HG03175 (cell line): ENCODE results near the gene PDE4D.
"Not testable (repeated sequence)": the region's sequence is repeated elsewhere in the genome, so short reads cannot be mapped to it uniquely, and the experiment has no call there.

Source experiments
- ATAC-seq: cut with Tn5 transposase; IDR thresholded peaks from one replicate; pipeline ENCODE4 v1.9.1; 2021; ENCODE audit warnings: mild to moderate bottlenecking, moderate library complexity; ENCODE audit not compliant: unreplicated experiment

PDE4D gene

GRCh38 chr5:59587489-59588337, 305.8 kb downstream of the PDE4D start:
- ATAC-seq: no peak

GRCh38 chr5:59586841-59587240, 306.7 kb downstream of the PDE4D start:
- ATAC-seq: no peak

- no peak for ATAC-seq
These were observed 308.4 kb downstream of the PDE4D start for GRCh38 chr5:59584858-59585846.

DNA sequence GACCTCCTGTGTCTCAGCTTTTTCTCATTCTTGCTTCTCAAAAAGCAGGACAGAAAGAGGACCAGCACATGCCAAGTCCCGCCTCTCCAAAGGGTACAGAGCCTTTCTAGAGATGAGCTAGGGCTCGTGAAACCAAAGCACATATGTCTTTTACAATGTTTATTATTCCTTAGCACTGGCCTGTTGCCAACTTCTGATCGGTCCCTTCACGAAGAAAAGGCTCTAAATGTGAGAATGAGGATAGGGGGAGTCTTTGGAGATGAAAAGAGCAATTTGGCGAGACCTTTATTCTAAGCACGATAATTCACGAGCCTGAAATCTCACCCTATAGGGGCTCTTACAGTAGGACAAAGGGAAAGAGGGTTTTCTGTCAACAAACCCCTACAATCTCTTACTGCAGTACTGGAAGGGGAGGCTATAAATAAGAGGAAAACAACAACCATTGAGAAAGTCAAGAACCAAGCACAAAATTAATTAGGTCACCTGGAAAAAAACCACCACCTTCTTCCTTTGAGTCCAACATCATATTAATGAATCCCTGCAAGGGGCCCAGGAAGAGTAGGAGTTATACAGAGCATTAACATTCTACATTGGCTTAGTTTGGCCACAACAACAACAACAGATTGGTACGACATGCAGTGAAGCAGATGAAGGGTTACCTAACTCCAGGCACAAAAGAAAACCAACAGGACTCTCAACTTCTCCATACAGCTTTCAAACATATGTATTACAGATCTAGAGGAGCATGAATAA, 309.5 kb downstream of the PDE4D start:
- ATAC-seq: no peak

DNA sequence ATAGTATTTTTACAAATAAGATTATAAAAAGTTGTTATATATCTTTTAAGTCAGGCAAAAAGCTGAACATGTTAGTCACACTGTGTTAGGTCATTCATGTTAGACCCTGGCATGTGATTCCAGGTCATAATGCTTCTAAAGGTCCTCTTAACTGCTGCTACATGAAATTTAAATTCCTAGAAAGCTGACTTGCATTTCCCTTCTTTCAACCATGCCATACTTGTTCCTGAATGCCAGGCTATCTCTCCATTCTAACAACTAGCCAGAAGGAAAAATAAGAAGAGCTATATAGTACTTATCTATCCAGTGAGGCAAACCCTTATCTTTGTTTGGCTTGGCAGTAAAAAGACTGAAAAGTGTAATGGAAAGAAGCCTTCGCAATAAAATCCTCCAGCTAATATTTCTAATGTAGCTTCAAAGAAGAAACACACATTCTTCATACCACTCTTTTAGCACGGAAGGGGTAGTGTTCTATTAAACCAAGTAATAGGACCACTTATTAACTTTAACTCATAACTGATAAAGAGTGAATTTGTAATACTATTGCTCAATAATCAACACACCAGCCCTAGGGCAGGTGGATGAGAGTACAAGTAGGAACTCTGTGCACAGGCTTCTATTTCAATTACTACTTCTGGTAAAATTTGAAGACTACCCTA, 310.2 kb downstream of the PDE4D start:
- no peak for ATAC-seq

GRCh38 chr5:59582746-59583145, 310.8 kb downstream of the PDE4D start:
- no peak for ATAC-seq

- no peak for ATAC-seq
These were observed 313.7 kb downstream of the PDE4D start for GRCh38 chr5:59579824-59580167.

DNA sequence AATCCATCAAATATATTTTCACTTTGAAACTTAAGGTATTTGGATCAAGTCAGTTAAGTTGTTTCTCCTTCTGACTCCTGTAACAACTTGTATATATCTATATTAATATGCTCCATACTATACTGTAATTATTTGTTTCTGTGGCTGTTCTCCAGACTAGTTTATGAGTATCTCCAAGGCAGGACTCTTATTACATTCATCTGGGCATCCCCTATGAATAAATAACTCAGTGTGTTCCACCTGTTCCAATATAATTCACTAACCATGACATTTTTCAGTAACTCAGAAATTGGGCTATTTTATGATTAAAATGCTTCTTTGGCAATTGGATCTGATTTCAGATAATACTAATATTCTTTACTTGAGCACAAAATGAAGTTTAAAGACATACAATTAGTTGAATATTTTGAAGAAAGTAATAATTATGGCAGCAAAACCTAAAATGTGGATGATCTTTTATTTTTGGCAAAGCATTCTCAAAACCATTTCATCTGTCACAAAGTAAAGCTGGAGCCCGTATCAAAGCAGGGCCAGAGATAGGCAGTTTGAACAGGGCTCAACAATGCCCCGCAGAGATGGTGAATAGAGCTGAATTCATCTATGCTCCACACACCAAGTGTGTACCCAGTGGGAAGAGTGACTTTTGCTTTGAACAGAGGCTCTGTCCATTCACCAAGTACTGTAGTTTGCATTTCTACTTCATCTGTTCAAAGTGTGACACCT, 314.3 kb downstream of the PDE4D start:
- ATAC-seq: no peak

DNA sequence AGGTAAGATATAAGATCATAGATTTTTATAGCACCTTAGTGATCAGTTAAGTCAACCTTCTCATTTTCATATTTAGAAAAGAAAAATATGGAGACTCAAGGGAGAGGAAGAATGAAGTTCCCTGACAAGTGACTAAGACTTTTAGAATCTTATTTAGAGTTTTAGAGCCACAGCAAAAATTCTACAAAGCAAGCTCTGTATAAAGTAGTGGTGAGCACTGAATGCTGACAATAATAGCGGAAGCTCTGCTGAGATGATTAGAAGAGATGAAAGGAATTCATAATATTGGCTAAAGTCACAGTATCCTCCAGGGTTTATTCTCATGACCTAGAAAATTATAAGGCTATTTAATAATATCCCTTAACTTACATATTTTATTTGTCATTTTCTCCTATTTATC, 316.0 kb downstream of the PDE4D start:
- ATAC-seq: no peak

DNA sequence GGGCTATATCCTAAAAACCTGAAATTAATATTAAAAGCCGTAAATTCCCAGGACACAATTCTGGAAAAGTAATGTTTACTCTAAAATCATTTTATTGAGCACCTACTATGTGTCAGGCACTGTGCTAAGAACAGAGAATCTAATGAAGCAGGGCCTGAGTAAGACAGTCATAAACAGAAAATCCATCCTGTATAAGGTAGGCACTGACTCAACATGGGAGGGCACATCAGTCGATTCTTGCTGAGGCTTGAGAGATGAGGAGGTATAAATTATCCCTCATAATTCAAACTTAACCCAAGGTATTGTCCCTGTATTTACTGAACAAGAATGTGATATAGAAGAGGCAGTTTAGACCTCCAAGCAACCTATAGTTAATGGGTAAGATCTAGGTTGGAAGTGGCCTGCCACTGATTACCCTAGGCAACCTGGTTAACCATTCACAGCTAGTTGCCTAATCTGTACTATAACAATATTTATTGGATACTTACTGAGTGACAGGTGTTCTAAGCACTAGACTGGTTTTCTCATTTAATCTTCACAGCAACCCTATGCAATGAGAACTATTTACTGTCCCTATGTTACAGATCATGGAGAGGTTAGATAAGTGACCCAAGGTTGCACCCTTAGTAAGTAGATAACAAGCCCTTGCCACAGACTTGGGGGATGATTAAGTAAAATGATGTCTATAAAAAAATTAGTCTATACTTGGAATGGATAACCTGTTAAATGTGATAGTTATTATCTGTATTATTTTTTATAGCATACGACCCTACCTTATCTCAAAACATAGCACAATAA, 317.7 kb downstream of the PDE4D start:
- ATAC-seq: peak; percentile 71

DNA sequence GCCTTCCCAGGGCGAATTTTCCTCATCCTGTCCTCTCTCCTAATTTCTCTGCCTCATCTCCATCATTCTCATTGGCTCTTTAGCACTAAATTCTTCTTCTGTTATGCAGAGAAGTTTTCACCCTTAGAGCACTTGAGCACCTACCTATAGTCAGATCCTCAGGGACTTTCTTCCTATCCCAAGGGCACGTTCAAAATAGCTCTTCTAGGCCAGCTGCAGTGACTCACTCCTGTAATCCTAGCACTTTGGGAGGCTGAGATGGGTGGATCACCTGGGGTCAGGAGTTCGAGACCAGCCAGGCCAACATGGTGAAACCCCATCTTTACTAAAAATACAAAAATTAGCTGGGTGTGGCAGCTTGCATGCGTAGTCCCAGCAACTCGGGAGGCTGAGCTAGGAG, 320.0 kb downstream of the PDE4D start:
- not testable (repeated sequence) for ATAC-seq

DNA sequence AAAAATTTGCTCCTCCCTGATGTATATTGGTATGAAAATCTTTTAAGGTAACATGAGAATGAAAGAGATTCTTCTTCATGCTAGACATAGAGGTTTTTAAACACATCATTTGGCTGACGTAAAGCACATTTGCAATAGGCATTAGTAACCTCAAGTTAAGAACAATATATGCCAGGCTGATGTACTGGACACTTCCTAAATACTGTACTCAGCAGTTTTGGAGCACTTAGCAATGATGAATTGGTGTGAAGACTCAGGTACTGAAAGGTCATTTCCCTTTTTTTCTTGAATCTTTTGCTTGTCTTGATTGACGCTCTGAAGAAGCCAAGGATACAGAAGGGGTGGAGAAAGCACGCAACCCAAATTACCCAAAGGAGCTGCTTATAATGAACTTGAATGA, 322.5 kb downstream of the PDE4D start:
- no peak for ATAC-seq

DNA sequence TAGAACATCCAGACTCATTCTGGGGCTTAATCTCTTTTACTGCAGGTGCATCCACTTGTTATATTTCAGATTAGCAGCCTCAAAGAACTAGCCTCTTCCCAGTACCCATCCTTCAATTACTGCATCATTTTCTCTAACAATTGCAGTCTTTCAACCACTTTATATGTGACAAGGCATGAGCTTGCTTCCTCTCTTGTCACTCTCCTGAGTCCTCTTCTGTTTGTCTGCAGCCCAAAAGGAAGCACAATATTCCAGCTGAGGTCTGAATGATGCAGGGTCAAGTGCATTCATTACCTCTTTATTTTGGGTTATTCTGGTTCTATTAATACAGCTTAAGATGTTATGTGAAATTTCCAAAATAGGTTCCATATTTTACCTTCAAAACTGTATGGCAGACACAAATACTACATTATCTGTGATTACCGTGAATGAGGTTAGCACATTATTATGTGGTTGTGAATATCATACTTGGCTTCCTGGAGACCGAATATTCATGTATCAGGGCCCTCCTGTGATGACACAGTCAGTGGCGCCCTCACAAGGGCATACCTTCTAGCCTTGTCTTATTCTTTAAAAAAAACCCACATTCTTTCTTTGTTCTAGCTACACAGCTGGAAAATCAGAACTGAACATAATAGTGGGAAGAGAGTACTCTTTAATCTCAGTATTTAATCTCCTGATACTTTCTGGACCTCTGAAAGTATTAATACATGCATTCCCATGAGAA, 323.8 kb downstream of the PDE4D start:
- ATAC-seq: no peak

DNA sequence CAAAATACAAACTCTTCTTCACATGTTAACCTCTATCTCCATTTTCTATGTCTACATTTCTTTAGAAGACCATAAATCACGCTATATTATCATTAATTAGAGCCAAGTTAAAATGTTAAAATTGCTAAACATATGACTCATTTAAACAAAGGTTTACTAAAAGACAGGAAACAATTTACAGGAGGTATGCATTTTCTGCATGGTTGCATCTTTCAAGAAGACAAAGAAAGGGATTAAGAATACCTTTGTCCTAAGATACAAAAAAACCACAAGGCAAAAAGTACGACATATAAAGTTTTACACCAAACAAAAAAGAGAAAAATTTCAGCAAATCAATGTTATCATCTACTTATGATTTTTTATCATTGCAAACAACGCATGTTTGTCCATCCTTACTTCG, 324.4 kb downstream of the PDE4D start:
- ATAC-seq: no peak

DNA sequence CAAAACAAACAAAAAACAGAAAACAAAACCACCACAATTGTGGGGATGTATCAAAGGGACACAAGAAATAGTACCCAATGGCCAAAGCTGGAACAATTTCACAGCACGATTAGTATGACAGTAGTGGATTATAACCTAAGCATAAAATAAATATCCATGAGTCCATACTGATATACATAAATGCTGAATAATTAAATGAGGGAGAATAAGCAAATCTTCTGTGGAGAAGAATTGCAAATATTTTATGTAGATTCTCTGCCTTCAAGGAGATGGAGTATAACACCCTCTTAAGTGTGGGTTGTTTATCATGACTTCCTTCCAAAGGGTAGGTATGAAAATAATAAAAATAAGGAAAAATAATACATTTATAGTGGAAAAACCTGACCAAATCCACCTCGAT, 325.4 kb downstream of the PDE4D start:
- ATAC-seq: no peak

DNA sequence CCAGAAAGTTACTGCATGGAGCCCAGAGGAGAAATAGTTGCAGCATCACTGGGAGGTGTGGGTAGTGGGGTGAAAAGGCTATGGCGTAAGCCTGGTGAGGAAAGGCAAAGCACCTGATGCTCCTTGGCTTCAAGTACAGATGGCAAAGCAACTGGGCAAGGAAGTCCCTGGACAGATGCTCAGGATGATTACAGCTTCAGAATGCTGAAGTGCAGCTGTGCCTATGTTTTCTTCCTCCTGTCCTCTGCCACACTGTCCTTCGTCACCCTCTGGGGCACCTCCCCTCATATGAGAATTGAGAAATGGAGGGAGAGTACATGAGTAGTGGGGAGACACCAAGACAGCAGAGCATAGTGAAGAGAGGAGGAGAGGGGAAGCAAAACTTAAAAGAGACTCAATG, 328.0 kb downstream of the PDE4D start:
- ATAC-seq: no peak

GRCh38 chr5:59564895-59565294, 328.6 kb downstream of the PDE4D start:
- no peak for ATAC-seq

GRCh38 chr5:59562756-59563389, 330.7 kb downstream of the PDE4D start:
- peak; percentile 96 for ATAC-seq
